GM19035 (cell line): ENCODE measurements around the gene DLK1.

Experiments
- ATAC-seq: cut with Tn5 transposase; IDR thresholded peaks from one replicate; pipeline ENCODE4 v1.9.1; 2021; ENCODE audit not compliant: unreplicated experiment

Gene DLK1

DNA sequence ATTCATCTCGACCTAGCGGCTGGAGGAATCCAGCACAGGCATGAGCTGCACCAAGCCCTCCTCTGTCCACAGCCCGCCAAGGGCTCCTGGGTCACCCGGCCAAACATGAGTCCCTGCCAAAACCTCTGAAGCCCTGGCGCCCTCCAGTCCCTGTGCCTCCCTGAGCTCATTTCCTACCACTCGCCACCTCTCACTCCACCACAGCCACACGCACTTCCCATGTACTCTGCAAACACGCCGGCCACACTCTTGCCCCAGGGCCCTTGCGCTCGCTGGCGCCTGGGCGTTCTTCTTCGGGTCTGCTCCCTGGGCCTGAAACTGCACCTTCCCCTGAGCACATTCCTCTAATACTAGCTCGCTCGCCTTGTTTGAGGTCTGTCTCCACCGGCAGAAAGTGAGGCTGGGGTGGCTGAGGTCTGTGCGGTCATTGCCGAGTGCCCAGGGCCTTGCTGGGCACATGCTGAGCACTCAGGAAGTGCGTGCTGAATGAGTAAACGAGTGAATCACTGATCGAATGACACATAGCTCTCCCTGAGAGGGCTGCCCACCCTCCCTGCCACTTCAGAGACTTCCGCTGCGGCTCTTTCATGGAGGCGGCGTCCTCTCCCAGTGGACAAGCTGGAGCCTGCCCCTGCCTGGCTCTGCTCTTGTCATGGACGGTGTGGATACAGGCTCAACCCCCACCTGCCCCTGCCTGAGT is 33.7 kb upstream of the DLK1 start:
- no peak for ATAC-seq

DNA sequence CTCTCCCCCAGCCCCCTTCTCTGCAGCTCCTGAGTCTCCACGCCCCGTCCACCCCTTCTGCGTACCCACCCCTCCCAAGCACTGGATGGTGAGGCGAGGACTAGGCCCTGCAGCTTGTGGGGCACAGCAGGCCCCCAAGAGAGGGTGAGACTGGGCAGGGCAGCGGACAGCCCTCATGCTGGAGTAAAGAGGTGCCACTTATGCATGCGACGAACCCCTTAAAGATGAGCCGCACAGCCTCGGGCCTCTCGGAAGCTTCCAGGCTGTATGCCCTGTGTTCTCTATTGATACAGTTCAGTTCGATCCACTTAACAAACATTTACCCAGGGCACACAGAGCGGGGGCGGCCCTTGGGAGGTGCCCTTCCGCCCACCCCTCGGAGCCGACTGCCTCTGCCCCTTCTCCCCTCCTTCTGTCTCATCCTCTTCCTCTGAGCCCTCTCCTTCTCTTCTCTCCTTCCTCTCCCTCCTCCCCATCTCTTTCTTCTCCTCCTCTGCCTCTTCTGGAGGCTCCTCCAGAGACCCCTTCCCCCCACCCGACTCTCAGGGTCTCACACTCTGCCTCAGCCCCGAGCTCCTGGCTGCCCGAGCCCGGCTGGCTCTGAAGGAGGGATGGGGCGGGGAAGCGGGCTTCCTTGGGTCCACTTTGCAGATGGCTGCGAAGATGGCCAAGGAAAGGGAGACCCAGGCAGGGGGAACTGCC is 32.7 kb upstream of the DLK1 start:
- ATAC-seq = no peak

DNA sequence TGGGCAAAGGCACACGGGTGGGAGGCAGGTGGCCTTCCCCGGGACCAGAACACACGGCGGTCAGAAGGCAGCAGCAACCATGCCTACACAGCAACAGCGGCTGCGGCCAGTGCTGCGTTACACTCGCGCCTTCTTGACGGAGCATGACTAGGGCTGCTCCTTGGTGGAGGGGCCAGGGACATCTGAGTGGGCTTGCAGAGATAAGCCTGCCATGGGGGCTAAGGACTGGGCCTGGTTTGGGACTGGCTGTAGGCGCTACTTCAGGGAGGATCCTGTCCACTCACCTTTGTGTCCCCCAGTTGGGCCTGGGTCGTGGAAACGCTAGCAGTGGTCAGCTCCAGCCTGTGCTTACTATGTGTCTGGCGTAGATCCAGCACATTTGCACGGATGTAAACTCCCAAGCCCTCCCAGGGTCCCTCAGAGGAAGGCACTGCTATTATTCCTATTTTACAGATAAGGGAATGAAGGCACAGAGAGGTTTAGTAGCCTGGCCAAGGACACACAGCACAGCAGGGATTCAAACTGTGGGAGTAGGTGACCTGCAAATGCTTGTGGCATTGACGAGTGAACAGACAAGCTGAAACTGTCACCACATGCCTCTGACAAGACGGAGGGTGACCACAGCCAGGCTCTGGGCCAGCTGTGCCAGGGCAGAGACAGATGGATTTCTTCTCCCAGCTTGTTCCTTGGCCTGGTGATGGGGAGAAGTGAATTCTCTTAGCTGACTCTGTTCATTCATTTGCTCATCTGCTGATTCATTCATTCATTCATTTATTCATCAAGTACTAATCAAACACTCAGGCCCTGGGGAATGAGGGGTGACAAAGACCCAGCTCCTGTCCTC is 31.9 kb upstream of the DLK1 start:
- no peak for ATAC-seq

DNA sequence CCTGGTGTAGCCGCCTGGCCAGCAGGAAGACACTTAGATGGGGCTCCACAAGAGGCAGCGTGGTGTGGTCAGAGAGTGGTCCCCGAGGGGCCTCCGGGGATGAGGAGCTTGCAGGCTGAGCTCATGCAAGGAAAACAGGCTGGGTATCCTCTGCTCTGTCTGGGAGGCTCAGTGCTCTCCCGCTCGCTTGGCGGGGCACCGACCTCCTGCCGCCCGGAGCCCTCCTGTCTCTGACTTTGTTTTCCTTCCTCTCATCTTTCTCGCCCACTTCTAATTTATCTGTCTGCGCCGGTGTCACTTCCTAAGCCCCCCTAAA is 31.3 kb upstream of the DLK1 start:
- no peak for ATAC-seq

DNA sequence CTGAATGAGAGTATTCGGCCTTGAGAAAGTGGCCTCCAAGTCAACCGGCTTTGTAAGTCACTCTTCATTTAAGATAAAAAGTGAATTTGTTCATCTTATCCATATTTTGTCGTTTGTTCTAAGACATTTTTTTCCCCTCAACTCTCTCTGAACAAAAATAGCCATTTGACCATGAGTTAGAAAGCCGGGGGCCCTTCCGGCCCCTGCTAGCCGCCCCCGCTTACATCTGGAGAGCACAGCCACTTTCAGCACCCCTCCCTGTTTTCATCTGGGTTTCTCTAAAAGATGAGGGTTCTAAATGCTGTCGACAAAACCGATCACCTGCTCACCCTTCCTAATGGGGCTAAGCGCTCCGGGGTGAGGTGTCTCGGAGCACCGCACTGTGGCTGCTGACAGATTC is 30.7 kb upstream of the DLK1 start:
- ATAC-seq = no peak

DNA sequence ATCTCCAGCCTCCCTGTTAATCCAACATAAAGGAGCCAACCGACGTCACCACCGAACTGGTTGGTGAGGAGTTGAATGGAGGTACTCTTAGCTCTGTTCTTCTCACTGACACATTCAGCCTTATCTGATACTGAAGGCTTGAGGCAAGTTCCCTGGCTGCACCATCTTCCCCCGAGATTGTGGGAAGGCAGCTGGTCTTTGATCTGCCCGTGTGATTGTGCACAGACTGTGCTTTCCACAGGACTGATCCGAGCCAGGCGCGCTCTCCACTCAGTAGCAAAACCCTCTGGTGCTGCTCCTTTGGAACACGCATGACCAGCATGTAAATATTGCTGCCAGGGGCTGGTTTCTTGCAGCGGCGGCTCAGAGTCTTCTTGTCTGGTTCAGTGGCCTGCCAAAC is 30.1 kb upstream of the DLK1 start:
- ATAC-seq = no peak

DNA sequence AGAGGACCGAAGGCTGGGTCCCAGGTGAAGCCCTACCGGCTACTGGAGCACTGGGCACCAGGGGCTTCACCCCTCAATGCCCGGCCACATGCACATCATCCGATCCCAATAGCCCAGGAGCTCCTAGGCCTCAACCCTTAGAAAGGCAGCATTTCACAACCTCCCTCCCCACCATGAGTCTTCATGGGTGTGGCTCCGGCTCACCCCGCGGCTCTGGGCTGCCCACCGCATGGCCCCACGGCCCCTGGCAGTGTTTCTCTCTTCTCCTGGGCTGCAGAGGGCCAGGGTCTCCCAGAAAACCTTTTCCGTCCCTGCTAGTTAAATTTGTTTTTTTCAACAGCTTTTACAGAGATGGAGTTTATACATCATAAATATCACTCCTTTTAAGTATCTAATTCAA is 28.6 kb upstream of the DLK1 start:
- ATAC-seq = no peak

DNA sequence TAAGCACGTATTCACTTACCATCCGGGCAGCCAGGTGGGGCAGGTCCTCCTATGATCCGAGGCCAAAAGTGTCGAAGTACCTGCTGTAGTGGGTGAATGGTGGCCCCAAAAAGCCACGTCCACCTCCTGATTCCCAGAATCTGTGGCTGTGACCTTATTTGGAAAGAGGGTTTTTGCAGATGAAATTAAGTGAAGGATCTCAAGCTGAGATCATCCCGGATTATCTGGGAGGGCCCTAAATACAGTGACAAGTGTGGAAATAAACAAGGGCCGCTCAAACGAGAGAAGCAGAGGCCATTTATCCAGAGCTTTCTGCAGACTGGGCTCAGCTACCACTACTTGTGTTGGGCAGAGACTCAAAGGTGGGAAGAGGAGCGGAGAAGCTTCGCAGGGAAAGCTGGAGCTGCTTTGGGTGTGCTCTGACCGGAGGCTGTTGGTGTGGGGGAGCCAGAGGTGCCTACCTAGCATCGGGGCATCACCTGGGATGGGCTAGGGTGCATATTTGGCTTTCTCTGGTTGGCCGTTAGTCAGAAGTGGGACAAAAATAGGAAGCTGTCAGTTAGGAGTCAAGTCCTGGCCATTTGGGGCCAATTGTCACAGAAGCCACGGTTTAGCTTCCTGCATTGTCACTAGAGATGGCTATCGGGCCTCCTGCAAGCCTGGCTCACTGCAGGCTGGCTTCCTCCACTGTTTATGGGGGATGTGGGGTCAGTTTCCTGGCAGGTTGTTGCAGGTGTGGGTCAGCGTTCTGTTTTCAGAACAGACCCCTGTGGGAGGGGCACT is 27.8 kb upstream of the DLK1 start:
- ATAC-seq = no peak

DNA sequence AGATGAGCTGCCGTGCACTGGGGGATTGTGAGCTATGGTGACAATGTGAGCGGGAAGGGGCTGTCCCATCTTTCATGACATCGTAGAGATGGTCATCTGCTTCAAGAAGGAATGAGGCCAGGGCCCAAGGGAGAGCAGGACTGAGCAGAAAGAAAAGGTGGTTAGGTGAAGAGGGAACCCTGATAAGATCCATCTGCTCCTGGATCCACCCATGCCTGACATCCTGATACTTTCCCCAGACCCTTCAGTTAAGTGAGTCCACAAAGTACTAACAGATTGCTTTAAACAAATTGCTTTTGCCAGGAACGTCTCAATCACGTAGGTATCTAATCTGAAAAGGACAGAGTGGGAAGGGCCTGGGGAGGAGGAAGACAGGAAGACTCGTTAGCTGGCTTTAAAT is 25.4 kb upstream of the DLK1 start:
- ATAC-seq = no peak

DNA sequence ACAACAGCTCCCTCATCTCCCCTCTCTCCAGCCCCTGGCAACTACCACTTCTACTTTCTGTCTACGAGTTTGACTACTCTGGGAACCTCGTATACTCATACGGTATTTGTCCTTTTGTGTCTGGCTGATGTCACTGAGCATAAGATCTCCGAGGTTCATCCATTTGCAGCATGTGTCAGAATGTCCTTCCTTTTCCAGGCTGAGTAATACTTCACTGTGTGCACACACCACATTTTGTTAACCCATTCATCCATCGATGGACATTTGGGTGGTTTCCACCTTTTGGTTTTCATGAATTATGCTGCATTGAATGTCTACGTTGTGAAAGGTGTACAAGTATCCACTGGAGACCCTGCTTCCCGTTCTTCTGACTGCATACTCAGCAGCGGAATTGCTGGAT is 24.1 kb upstream of the DLK1 start:
- ATAC-seq = no peak

DNA sequence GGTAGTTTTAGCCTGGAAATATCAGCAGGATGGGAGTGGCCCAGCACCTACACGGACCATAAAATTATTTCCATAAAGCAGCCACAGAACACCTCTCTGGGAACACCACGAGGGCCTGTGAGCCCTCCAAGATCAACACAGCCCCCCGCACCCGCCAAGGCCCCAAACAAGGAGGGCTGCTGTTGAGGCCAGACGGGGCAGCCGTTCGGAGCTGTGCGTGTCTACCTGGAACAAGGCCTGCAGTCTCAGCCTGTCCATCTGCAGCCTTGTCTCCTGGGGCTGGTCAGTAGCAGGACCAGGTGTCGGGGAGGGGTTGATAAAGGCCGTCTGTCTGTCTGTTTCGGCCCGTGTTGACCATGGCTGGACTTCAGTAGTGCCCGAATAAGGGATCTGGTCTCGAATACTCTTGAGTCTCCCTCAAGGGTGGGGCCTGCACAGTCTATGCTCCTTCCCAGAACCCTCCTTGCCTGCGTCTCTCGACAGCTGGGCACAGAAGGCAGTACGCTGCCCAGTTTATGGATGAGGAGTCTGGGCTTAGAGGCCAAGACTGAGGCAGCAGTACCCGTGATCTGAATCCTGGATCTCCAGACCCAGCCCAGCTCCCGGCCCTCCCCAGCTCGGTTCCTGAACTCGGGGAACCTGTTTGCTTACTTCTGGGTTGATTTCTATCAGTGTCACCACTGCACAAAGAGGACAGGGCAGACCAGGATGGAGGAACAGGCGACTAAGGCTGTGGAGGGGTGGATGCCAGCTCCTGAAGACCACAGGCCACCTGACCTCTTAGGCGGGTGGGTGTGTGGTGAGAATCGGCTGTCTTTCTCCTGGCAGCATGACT is 23.1 kb upstream of the DLK1 start:
- ATAC-seq = no peak

DNA sequence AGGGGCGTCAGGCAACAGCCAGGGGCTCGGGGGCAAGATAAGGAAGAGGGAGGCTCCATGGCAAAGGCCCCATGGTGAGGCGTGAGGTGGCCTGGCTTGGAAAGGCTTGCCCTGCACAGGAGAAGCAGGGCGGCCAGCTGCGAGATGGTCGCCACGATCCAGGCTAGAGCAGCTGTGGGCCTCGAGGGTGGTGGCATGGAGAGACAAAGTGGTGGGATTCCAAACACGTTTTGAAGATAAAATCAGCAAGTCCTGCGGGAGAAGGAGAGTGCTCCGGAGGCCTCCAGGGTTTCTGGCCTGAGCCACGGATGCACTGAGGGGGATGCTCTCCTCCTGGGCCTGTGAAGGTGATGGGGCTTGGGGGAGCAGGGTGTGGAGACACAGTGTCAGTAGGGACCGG is 20.5 kb upstream of the DLK1 start:
- ATAC-seq = no peak

DNA sequence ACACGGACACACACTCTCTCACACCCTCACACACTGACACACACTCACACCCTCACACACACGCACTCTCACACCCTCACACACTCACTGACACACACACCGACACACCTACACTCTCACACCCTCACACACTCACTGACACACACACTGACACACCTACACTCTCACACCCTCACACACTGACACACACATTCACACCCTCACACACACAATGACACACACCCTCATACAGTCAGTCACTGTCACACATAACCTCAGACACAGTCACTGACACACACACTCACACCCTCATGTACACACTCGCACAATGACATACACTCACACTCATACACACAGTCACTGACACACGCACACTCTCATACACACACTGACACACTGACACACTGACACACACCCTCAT is 19.8 kb upstream of the DLK1 start:
- ATAC-seq = no peak

DNA sequence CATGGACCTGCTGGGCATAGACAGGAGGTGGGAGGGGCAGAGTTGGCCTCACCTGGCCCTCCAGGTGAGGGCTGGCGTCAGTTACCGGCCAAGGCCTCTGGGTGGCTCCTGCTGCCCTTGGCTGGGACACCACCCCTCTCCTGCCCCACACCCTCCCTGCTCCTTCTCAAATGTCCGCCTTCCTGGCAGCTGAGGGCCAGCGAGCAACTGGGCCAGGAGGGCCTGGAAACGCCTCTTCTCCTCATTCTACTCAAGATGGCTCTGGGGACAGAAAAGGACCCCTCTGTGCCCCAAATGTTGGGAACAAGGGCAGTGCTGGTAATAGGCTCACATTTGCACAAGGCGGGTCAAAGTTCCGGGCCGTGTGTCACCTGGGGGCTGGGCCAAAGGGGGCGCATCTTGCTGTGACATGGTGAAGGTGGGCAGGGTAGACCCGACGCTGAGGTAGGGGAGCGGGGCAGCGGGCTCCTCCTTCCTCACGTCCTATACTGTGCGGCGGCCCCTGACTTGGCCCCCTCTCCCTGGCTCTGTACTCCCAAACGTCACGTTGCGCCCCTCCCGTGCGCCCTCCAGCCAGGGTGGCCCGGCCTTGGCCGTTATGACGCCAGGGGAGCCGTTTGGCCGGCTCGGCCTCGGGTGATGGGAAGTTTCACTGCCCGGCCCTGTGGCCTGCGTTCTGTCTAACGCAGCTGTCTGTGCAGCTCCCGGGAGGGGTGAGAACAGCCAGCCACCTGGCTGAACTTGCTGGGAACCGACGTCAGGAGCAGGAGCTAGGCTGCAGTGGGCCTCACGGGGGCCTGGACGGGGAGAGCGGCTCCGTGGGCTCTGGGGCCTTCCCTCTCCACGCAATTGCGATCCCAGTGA is 18.0 kb upstream of the DLK1 start:
- ATAC-seq = no peak

DNA sequence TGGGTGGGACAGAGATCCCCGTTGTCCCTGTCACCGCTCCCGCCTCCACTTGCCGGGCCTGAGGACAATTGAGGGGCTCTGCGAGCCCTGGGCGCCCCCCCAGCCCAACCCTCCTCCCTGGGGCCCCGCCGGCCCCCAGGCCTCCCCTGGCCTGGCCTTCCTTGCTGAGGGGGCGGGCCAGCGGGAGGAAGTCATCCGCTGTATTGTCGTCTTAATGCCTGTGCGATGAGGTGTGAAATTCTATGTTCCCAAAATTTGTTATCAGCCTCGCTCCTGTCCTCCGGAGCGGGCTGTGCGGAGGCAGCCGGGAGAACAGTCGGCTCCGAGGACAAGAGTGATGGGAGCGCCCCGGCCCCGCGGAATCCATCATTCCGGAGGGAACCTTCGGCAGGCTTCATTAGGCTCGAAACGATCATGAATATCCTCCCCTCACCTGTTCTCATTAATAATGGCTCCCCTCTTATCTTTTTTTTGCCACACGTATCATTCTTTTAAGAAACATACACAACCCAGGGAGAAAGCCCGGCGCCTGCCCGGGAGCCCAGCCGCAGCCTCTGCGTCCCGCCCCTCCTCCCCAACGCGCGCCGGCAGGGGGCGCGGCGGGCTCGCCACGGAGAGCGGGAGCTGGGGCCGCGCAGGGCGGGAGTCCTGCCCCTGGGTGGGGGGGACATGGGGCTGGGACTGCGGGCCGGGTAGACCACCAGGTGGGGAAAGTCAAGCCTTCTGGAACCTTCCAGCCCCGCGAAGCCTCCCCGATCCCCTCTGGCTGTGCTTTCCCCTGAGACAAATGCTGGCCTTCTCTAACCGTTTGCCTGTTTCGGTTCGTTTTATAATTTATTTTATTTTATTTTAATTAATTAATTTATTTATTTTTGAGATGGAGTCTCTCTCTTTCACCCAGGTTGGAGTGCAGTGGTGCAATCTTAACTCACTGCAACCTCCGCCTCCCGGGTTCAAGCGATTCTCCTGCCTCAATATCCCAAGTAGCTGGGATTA is 17.1 kb upstream of the DLK1 start:
- ATAC-seq = no peak

DNA sequence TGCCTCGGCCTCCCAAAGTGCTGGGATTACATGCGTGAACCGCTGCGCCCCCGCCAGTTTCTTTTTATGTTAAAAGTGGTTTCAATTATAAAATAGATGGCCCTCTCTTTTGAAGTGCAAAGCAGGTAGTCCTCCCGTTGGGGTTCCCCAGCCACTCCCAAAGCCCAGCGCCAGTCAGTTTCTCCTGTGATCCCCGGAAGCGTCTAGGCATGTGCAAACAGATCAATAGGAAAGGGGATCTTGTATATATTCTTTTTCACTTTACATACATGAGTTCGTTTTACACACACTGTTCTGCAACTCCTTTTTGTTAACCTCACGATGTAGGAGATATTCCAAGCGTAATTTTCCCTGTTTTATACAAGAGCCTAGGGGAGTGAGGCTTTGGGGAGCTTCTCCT is 16.3 kb upstream of the DLK1 start:
- no peak for ATAC-seq

DNA sequence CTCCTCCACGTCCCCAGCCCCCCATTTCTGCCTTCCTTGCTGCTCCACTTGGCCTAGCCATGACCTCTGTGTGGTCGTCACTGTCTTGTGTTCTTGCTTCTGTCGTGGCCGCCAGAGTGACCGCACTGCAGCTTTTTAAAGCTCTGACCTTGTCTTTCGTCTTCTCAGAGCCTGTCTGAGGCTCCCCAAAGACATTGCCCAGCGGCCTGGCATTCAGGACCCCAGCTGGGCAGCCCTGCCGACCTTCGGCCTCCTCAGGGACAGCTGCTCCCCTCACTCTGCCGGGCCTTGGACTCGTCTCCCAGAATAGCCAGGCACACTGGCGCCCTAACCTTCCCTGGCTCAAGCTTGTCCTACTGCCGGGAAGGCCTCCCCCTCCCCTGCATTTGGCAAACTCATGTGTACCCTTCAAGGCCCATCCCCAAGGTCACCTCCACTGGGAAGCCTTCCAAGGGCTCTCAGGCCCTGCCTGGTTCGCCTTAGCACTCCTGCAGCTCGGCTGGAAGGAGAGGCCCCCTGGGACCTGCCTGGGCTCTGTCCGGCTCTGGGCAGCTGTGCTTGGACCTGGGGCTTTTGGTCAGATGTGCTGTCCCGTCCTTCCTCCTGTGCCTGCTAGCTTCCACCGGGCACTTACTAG is 15.7 kb upstream of the DLK1 start:
- no peak for ATAC-seq

DNA sequence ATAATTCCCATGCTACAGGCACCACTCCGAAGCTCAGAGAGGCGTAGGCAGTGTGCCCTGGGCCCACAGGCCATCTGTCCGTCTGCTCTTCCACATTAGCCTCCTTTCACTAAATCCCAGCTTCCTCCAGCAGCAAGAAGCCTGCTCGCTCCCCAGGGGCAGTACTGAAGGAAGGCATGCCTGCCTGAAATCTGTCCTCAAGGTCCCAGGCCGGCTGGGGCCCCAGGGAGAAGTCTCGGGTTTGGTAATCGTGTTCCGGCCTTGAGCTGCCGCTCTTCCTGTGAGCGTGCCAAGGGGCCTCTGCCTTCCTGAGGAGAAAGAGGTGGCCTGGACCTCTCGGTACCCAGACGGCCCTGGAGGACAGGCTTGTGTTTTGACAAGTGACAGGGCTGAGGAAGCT is 15.2 kb upstream of the DLK1 start:
- no peak for ATAC-seq
